ENCODE data around the gene SCNN1A. TPM values are rescaled to one million over a fixed set of nuclear protein-coding genes. Genes with fewer than 3 reads are reported as not detected.

Gene SCNN1A
- total RNA-seq, 1 donor = 0.36 TPM

DNA sequence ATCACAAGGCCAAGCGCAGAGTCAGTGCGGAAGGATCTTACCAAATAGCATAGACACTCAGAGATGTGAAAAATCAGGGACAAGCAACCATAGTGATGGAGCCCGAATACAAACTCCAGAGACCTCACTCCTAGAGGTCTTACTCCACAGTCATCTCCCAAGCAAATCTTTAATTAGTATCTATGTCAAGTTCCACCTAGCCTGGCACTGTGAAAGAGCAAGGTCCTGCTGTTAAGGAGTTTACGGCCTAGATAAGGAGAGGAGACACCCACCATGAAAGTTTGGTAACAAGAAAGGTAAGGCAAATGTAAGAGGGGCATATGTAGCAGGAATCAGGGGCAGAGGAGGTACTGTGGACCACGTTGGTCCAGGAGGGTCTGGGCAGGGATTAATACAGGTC, 72.3 kb downstream of the SCNN1A start:
- Histone ChIP-seq H4K20me1 (ENCODE audit: insufficient read depth, low read length) (no peaks in the 10 kb centered on the region), H3K79me2 (ENCODE audit: insufficient read depth, low read length) (no peaks in the 10 kb centered on the region), H3K36me3 (ENCODE audit: insufficient read depth, low read length) (no peaks in the 10 kb centered on the region), H2AFZ (ENCODE audit: low read length) (no peak overlapping the region), H3K4me3 (ENCODE audit: insufficient read depth, low read length) (no peak overlapping the region), H3K4me2 (ENCODE audit: insufficient read depth, low read length) (no peak overlapping the region), H3K9me3 (ENCODE audit: low read depth, low read length) (no peaks in the 10 kb centered on the region), H3K27me3 (ENCODE audit: insufficient read depth, low read length) (no peaks in the 10 kb centered on the region), H3K4me1 (ENCODE audit: insufficient read depth, low read length) (no peaks in the 10 kb centered on the region), H3K27ac (ENCODE audit: low read depth, low read length) (no peak overlapping the region)
- DNase-seq (ENCODE audit: insufficient read length, low spot score, missing footprints) = peak; percentile 14
- TF ChIP-seq, protein P1, sequence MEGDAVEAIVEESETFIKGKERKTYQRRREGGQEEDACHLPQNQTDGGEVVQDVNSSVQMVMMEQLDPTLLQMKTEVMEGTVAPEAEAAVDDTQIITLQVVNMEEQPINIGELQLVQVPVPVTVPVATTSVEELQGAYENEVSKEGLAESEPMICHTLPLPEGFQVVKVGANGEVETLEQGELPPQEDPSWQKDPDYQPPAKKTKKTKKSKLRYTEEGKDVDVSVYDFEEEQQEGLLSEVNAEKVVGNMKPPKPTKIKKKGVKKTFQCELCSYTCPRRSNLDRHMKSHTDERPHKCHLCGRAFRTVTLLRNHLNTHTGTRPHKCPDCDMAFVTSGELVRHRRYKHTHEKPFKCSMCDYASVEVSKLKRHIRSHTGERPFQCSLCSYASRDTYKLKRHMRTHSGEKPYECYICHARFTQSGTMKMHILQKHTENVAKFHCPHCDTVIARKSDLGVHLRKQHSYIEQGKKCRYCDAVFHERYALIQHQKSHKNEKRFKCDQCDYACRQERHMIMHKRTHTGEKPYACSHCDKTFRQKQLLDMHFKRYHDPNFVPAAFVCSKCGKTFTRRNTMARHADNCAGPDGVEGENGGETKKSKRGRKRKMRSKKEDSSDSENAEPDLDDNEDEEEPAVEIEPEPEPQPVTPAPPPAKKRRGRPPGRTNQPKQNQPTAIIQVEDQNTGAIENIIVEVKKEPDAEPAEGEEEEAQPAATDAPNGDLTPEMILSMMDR (IDR thresholded peaks at IDR 0.05; ENCODE audit: extremely low read depth, low read depth, low read length) = no peak

DNA sequence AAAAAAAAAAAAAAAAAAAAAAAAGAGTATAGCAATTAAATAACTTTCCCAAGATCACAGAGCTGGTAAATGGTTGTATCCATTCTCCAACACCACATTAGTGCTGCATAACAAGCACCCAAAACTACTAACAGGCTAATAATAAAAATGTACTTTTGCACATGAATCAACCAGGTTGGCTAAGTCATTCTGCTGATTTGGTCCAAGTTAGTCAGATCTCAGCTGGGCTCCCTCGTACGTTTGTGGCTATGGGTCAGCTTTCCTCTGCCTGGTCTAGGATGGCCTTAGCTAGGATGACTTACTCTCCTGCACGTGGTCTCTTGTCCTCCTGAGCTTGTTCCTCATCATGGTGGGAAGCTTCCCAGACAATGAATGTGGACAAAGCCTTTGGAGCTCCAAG, 72.7 kb downstream of the SCNN1A start:
- peak; percentile 57 for DNase-seq (ENCODE audit: insufficient read length, low spot score, missing footprints)

DNA sequence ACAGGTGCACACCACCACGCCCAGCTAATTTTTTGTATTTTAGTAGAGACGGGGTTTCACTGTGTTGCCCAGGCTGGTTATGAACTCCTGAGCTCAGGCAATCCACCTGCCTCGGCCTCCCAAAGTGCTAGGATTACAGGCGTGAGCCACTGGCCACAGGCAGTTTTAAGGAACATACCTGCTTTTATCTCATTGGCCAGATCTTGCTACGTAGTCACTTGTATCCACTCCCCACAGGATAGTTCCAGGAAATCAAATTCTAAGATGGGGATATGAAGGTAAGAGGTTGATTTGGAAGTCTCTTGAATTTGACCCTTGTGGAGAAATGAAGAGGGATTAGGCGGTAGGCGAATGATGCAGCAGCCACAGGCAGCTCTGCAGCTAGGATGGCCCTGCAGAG, 73.6 kb downstream of the SCNN1A start:
- Histone ChIP-seq H3K9me3 (ENCODE audit: low read depth, low read length) (no peaks in the 10 kb centered on the region), H3K4me3 (ENCODE audit: insufficient read depth, low read length) (no peak overlapping the region), H3K4me1 (ENCODE audit: insufficient read depth, low read length) (no peaks in the 10 kb centered on the region), H3K36me3 (ENCODE audit: insufficient read depth, low read length) (no peaks in the 10 kb centered on the region), H3K4me2 (ENCODE audit: insufficient read depth, low read length) (no peak overlapping the region), H4K20me1 (ENCODE audit: insufficient read depth, low read length) (no peaks in the 10 kb centered on the region), H3K27ac (ENCODE audit: low read depth, low read length) (no peak overlapping the region), H2AFZ (ENCODE audit: low read length) (no peak overlapping the region), H3K27me3 (ENCODE audit: insufficient read depth, low read length) (no peaks in the 10 kb centered on the region), H3K79me2 (ENCODE audit: insufficient read depth, low read length) (no peaks in the 10 kb centered on the region)
- TF ChIP-seq, protein P1 (IDR thresholded peaks at IDR 0.05; ENCODE audit: extremely low read depth, low read depth, low read length) = no peak
- DNase-seq (ENCODE audit: insufficient read length, low spot score, missing footprints) = no peak

More for the DNA sequence above, 72.7 kb downstream of the SCNN1A start:
- H3K4me1 ChIP-seq (ENCODE audit: insufficient read depth, low read length) = no peaks in the 10 kb centered on the region
- H3K4me2 ChIP-seq (ENCODE audit: insufficient read depth, low read length) = no peak overlapping the region
- no peaks in the 10 kb centered on the region for H3K27me3 ChIP-seq (ENCODE audit: insufficient read depth, low read length)
- no peaks in the 10 kb centered on the region for H4K20me1 ChIP-seq (ENCODE audit: insufficient read depth, low read length)
- H3K9me3 ChIP-seq (ENCODE audit: low read depth, low read length) = no peaks in the 10 kb centered on the region
- no peak overlapping the region for H3K4me3 ChIP-seq (ENCODE audit: insufficient read depth, low read length)
- H2AFZ ChIP-seq (ENCODE audit: low read length) = no peak overlapping the region
- H3K79me2 ChIP-seq (ENCODE audit: insufficient read depth, low read length) = no peaks in the 10 kb centered on the region
- TF ChIP-seq, protein P1 (IDR thresholded peaks at IDR 0.05; ENCODE audit: extremely low read depth, low read depth, low read length) = no peak
- no peaks in the 10 kb centered on the region for H3K36me3 ChIP-seq (ENCODE audit: insufficient read depth, low read length)
- no peak overlapping the region for H3K27ac ChIP-seq (ENCODE audit: low read depth, low read length)

DNA sequence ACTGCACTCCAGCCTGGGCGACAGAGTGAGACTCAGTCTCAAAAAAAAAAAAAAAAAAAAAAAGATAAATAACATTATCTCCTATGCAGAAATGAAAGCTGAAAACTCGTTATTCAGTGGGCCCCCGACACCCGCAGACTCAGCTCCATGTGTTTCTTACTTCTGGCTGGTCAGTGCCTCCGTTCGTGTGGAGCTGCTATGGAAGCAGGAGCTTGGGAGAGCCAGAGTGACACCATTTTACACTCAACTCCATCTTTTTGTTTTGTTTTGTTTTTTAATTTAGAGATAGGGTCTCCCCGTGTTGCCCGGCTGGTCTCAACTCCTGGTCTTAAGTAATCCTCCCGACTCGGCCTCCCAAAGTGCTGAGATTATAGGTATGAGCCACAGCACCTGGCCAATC, 78.2 kb downstream of the SCNN1A start:
- no peak overlapping the region for H3K27ac ChIP-seq (ENCODE audit: low read depth, low read length)
- H4K20me1 ChIP-seq (ENCODE audit: insufficient read depth, low read length) = no peaks in the 10 kb centered on the region
- H3K9me3 ChIP-seq (ENCODE audit: low read depth, low read length) = no peaks in the 10 kb centered on the region
- H3K79me2 ChIP-seq (ENCODE audit: insufficient read depth, low read length) = no peaks in the 10 kb centered on the region
- peaks cover 16% of the 10 kb centered on the region for H3K4me1 ChIP-seq (ENCODE audit: insufficient read depth, low read length)
- H3K36me3 ChIP-seq (ENCODE audit: insufficient read depth, low read length) = no peaks in the 10 kb centered on the region
- no peaks in the 10 kb centered on the region for H3K27me3 ChIP-seq (ENCODE audit: insufficient read depth, low read length)
- H3K4me3 ChIP-seq (ENCODE audit: insufficient read depth, low read length) = no peak overlapping the region
- DNase-seq (ENCODE audit: insufficient read length, low spot score, missing footprints) = no peak
- TF ChIP-seq, protein P1 (IDR thresholded peaks at IDR 0.05; ENCODE audit: extremely low read depth, low read depth, low read length) = no peak
- no peak overlapping the region for H2AFZ ChIP-seq (ENCODE audit: low read length)
- no peak overlapping the region for H3K4me2 ChIP-seq (ENCODE audit: insufficient read depth, low read length)

Small RNA genes lying within 50 kb of the gene (small RNA-seq; reads per million reads assigned to genes)
- not detected for gene RN7SL391P

Other genes starting within 250 kb of the SCNN1A start
- gene CD9, start 175.2 kb downstream of the SCNN1A start, total RNA-seq = 19.4 and 34.4 TPM in 2 replicates
- not detected in 2 replicates for gene PLEKHG6, start 64.9 kb downstream of the SCNN1A start, total RNA-seq
- 228 and 255 TPM in 2 replicates for gene TNFRSF1A, start 33.5 kb downstream of the SCNN1A start, total RNA-seq
- 110 and 121 TPM in 2 replicates for gene LTBR, start 8.6 kb upstream of the SCNN1A start, total RNA-seq
- gene CD27, start 69.4 kb upstream of the SCNN1A start, total RNA-seq = not detected in 2 replicates
- 11.8 and 13.8 TPM in 2 replicates for gene TAPBPL, start 76.5 kb upstream of the SCNN1A start, total RNA-seq
- gene VAMP1, start 95.1 kb upstream of the SCNN1A start, total RNA-seq = 6.5 and 9.1 TPM in 2 replicates
- gene MRPL51, start 117.7 kb upstream of the SCNN1A start, total RNA-seq = 58.3 and 68.8 TPM in 2 replicates
- gene NCAPD2, start 118.5 kb upstream of the SCNN1A start, total RNA-seq = 19.4 and 21.0 TPM in 2 replicates
- 4,846 and 5,173 TPM in 2 replicates for gene GAPDH, start 159.0 kb upstream of the SCNN1A start, total RNA-seq
- 12.7 and 13.4 TPM in 2 replicates for gene IFFO1, start 180.5 kb upstream of the SCNN1A start, total RNA-seq
- gene NOP2, start 192.7 kb upstream of the SCNN1A start, total RNA-seq = 18.3 and 21.4 TPM in 2 replicates
- 238 and 259 TPM in 2 replicates for gene CHD4, start 231.8 kb upstream of the SCNN1A start, total RNA-seq

Data from osteoblast (primary cell).